Spleen (tissue), 11 donors: ENCODE measurements around the gene LRMDA. TPM values are rescaled to one million over a fixed set of nuclear protein-coding genes. Genes with fewer than 3 reads are reported as not detected.

ENCODE experiments used
- DNase-seq: peaks from one replicate; pipeline ENCODE4 v3.0.0-alpha.2; 2020
- H3K27ac ChIP-seq, 8 donors: fragments of 200-600 bp; sonication (generic) in 7 of 8; 1 replicate in 4 of 8; 2 replicates in 4 of 8; pipeline versions ENCODE4 v1.5.0 to v1.8.0; 2016 to 2021; ENCODE audit warnings: inconsistent platforms in 4 of 8, mild to moderate bottlenecking in 4 of 8, moderate library complexity in 1 of 8
- H3K27me3 ChIP-seq, 7 donors: fragments of 200-600 bp; sonication (generic) in 6 of 7; replicated peaks in 1 of 7; 1 replicate in 4 of 7; 2 replicates in 3 of 7; pipeline versions ENCODE4 v1.5.0 to v1.8.0; 2016 to 2021; ENCODE audit warnings: inconsistent platforms in 3 of 7, mild to moderate bottlenecking in 1 of 7
- H3K36me3 ChIP-seq, 6 donors: fragments of 200-600 bp; sonication (generic) in 5 of 6; 1 replicate in 4 of 6; 2 replicates in 2 of 6; pipeline versions ENCODE4 v1.5.0 to v1.8.0; 2016 to 2021; ENCODE audit warnings: inconsistent platforms in 2 of 6
- H3K4me1 ChIP-seq, 6 donors: fragments of 200-600 bp; sonication (generic) in 5 of 6; 1 replicate in 3 of 6; 2 replicates in 3 of 6; pipeline versions ENCODE4 v1.5.0 to v1.8.0; 2016 to 2021; ENCODE audit warnings: inconsistent platforms in 3 of 6
- H3K4me3 ChIP-seq, 8 donors: fragments of 200-600 bp; sonication (generic) in 7 of 8; 1 replicate in 4 of 8; 2 replicates in 4 of 8; pipeline versions ENCODE4 v1.5.0 to v1.8.0; 2016 to 2021; ENCODE audit warnings: inconsistent platforms in 4 of 8, mild to moderate bottlenecking in 4 of 8, moderate library complexity in 2 of 8
- H3K9me3 ChIP-seq, 8 donors: fragments of 200-600 bp; sonication (generic) in 7 of 8; 1 replicate in 4 of 8; 2 replicates in 4 of 8; pipeline versions ENCODE4 v1.5.0 to v1.8.0; 2016 to 2021; ENCODE audit warnings: inconsistent platforms in 4 of 8
- POLR2A ChIP-seq, 3 donors: fragments of 450-650 bp; IDR thresholded peaks; one replicate each; pipeline ENCODE4 v1.5.1; 2017; ENCODE audit warnings: antibody characterized with exemption in 3 of 3, mild to moderate bottlenecking in 1 of 3
- POLR2AphosphoS5 ChIP-seq, 3 donors: sonication (generic); formaldehyde crosslinking; IDR thresholded peaks; one replicate each; pipeline ENCODE4 v1.5.1; 2017; ENCODE audit warnings: antibody characterized with exemption in 3 of 3
- WGBS, 5 donors: extraction: QIAGEN DNeasy Blood & Tissue Kit in 3 of 5; methylation state at CpG; one replicate each; pipeline versions ENCODE4 v1.1.5 to v1.1.7; 2013 to 2018; 5-methylcytosine and 5-hydroxymethylcytosine counted together
- intact Hi-C: fragments of 100-400 bp; cut with DNase I; formaldehyde crosslinking; loops from one replicate; pipeline ENCODE4 v1.15.0; 2023; ENCODE audit warnings: low total_unique reads
- polyA plus RNA-seq, 3 donors: library from polyadenylated mRNA; stranded (reverse); fragments of 200-250 nt; gene quantifications; one replicate each; pipeline ENCODE4 v1.2.1, GENCODE V29; 2013
- total RNA-seq, 7 donors: library from RNA; depleted of rRNA in 3 of 7; stranded (reverse); fragments of >200 nt in 3 of 7; fragmentation: NEBNext Ultra II Directional in 4 of 7; extraction: Animal tissue kit (Norgen Biotek cat#: 25700) in 4 of 7; gene quantifications; one replicate each; pipeline versions ENCODE4 v1.1.0 to v1.2.1, GENCODE V29; 2016 to 2021
- TF ChIP-seq, protein P1 (sequence below), 11 experiments: fragments of 200-600 bp in 7 of 11; fragments of 450-650 bp in 4 of 11; sonication (generic) in 4 of 11; IDR thresholded peaks in 8 of 11; conservative IDR thresholded peaks in 3 of 11; 1 replicate in 7 of 11; 2 replicates in 4 of 11; pipeline versions ENCODE4 v1.4.0 to v1.8.0; 2016 to 2021; ENCODE audit warnings: antibody characterized with exemption in 11 of 11, inconsistent platforms in 4 of 11, mild to moderate bottlenecking in 1 of 11
- donor health status: healthy with polysubstance abuse.
- donor health status: DM: no; HTN: no; CAD: no; lungs with moderate emphysema.
- donor health status: DM: no; HTN: no; CAD: no.
- donor health status: Bipolar disorder and iron deficiency.
- donor health status: healthy.
- donor health status: DM: no; HTN: no; CAD: no.
- donor health status: DM: yes; HTN: yes; CAD: no.

Gene LRMDA
- total and polyA plus RNA-seq, 10 donors: 7.3 to 46.6 (median 28.2) TPM

DNA sequence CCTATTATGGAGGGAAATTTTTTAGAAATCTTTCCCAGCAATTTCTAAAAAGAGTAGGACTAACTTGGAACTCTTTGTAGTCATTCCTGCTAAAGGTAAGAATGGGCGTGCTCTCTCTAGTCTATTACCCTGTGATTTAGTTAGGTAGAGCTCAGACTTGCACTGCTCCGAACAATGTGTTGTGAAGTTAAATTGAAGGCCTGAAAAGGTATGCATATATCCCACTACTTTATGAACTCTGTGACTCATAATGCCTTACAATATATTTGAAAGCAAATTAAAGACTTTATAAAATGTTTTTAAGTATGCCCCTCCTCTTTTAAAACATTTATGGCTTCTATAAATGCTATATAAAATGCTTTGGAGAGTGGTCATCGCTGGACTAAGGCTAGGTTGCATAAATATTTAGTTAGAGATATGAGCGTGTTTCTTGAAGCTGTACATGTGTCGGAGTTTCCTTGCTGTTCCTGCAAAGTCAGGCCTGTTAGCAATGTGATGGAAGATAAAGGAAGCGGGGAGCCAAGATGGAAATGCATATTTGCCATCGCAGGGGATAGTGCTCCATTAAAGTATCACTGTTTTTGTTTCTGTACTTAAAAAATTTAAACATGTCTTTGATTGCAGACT lies 761.4 kb downstream of the LRMDA start:
- Histone ChIP-seq H3K9me3 (no peaks in the 10 kb centered on the region), H3K4me3 (no peak overlapping the region), H3K4me1 (peaks cover 0 to 5% (median 0%) of the 10 kb centered on the region in 6 donors), H3K27ac (no peak overlapping the region), H3K27me3 (no peaks in the 10 kb centered on the region), H3K36me3 (no peaks in the 10 kb centered on the region)
- 88 to 94% (median 93%) methylated on average over 7 of the region's 7 CpGs for WGBS, 5 donors
- no peak for DNase-seq
- TF ChIP-seq POLR2AphosphoS5 (IDR thresholded peaks at IDR 0.05) (no peak), POLR2A (IDR thresholded peaks at IDR 0.05) (no peak)
- TF ChIP-seq, protein P1, sequence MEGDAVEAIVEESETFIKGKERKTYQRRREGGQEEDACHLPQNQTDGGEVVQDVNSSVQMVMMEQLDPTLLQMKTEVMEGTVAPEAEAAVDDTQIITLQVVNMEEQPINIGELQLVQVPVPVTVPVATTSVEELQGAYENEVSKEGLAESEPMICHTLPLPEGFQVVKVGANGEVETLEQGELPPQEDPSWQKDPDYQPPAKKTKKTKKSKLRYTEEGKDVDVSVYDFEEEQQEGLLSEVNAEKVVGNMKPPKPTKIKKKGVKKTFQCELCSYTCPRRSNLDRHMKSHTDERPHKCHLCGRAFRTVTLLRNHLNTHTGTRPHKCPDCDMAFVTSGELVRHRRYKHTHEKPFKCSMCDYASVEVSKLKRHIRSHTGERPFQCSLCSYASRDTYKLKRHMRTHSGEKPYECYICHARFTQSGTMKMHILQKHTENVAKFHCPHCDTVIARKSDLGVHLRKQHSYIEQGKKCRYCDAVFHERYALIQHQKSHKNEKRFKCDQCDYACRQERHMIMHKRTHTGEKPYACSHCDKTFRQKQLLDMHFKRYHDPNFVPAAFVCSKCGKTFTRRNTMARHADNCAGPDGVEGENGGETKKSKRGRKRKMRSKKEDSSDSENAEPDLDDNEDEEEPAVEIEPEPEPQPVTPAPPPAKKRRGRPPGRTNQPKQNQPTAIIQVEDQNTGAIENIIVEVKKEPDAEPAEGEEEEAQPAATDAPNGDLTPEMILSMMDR (IDR thresholded peaks at IDR 0.05 in 8 of 11, conservative IDR thresholded peaks at IDR 0.05 in 3 of 11): no peak
- intact Hi-C loops: no loop called here

DNA sequence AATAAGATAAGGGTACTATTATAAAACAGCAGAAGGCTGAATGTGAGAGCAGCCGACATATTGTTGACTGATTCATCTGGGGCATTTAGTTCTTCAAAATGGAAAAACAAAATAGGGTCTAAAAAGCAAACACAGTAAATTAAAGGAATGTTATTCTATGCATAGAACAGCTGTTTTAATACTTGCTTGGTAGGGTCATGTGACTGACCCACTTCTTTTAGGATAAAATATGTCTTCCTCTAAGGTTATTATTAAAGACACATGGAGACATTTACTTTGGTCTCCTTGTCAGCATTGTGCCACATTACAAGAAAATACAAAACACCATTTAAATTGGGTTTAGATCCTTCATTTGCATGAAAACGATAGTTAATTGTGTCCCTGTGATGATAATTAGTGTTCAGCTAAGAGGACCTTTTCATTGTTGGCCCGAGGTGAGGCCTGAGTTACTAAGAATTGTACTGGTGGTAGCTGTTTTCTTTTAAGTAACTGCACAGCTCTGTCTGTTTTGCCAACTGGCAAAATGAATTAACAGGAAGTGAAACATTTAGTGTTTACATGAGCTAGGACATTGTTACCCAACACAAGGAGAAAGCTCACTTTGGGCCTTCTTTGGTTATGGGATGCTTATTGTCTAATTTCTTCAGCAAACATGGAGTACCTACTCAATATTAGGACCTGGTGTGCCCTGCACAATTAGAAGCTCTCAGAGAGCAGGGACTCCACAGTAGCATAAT lies 764.4 kb downstream of the LRMDA start:
- intact Hi-C loops: no loop called here
- no peaks in the 10 kb centered on the region for H3K36me3 ChIP-seq
- H3K4me1 ChIP-seq: peaks cover 0 to 5% (median 0%) of the 10 kb centered on the region in 6 donors
- no peaks in the 10 kb centered on the region for H3K9me3 ChIP-seq
- H3K27me3 ChIP-seq: no peaks in the 10 kb centered on the region
- WGBS, 5 donors: 40 to 88% (median 74%) methylated on average over 3 of the region's 3 CpGs
- H3K4me3 ChIP-seq: no peak overlapping the region
- no peak overlapping the region for H3K27ac ChIP-seq
- TF ChIP-seq, protein P1 (IDR thresholded peaks at IDR 0.05 in 8 of 11, conservative IDR thresholded peaks at IDR 0.05 in 3 of 11): no peak
- TF ChIP-seq POLR2A (IDR thresholded peaks at IDR 0.05) (no peak), POLR2AphosphoS5 (IDR thresholded peaks at IDR 0.05) (no peak)
- DNase-seq: no peak

DNA sequence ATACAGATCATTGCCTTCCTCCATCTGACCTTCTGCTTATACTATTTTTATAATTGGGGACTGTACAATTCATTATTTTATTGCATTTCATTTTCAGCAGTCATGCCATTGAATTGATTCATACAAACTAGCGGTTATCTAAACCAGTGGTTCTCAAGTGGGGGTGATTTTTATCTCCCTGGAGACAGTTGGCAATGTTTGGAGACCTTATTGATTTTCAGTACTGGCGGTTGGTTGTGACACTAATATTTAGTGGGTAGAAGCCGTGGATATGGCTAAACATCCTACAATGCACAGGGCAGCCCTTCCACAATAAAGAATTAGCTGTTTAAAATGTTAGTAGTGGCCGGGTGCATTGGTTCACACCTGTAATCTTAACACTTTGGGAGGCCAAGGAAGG lies 765.9 kb downstream of the LRMDA start:
- WGBS, 5 donors: 82 to 92% (median 87%) methylated on average over 4 of the region's 4 CpGs
- intact Hi-C loops: no loop called here
- DNase-seq: no peak
- H3K36me3 ChIP-seq: no peaks in the 10 kb centered on the region
- TF ChIP-seq, protein P1 (IDR thresholded peaks at IDR 0.05 in 8 of 11, conservative IDR thresholded peaks at IDR 0.05 in 3 of 11): no peak
- TF ChIP-seq POLR2A (IDR thresholded peaks at IDR 0.05): no peak
- no peak for TF ChIP-seq POLR2AphosphoS5 (IDR thresholded peaks at IDR 0.05)
- H3K4me1 ChIP-seq: peaks cover 0 to 5% (median 0%) of the 10 kb centered on the region in 6 donors
- no peaks in the 10 kb centered on the region for H3K27me3 ChIP-seq
- H3K27ac ChIP-seq: no peak overlapping the region
- H3K4me3 ChIP-seq: no peak overlapping the region
- no peaks in the 10 kb centered on the region for H3K9me3 ChIP-seq

DNA sequence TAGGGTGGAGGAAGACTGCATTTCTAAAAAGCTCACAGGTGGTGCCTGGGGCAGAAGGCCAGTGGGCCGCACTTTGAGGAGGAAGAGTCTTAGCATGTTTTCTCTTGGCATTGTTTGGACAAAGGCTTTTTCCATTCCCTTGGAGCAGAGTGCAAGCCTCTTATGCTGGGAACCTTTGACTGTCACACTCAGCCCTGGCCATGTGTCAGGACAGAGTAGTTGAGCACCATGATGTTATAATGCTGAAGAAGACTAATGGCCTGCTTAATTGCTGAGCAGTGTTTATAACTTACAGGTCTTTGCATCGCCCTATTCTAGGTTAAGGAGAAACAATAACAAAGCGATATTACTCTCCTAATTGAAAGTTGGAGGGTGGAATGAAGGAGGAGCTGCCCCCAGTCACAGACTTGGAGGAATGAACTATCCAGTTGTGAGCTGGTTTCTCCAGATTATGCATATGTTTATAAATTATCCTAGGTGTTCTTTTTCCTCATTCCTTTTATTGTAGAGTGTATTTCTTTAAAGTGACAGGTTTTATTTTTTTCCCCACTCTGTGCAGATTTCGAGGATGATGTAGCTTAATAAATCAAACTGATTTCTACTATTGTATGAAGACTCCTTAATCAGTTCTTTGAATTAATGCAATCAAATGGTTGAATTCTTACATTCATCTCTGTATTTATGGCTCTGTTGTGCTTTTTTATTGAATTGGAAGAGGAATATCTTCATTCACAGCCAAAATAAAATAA lies 767.0 kb downstream of the LRMDA start:
- Histone ChIP-seq H3K36me3 (no peaks in the 10 kb centered on the region), H3K27ac (no peak overlapping the region), H3K4me3 (no peak overlapping the region), H3K27me3 (no peaks in the 10 kb centered on the region), H3K9me3 (no peaks in the 10 kb centered on the region), H3K4me1 (peaks cover 0 to 5% (median 0%) of the 10 kb centered on the region in 6 donors)
- 89 to 94% (median 91%) methylated on average over 4 of the region's 4 CpGs for WGBS, 5 donors
- intact Hi-C loops: no loop called here
- no peak for DNase-seq
- no peak for TF ChIP-seq POLR2A (IDR thresholded peaks at IDR 0.05)
- TF ChIP-seq, protein P1 (IDR thresholded peaks at IDR 0.05 in 8 of 11, conservative IDR thresholded peaks at IDR 0.05 in 3 of 11): no peak
- TF ChIP-seq POLR2AphosphoS5 (IDR thresholded peaks at IDR 0.05): no peak
